GM18499 (cell line): ENCODE measurements around the gene P4HB.

Experiments
- ATAC-seq: cut with Tn5 transposase; IDR thresholded peaks from one replicate; pipeline ENCODE4 v1.9.1; 2021; ENCODE audit warnings: moderate number of reproducible peaks; ENCODE audit not compliant: insufficient read depth, unreplicated experiment

Gene P4HB

DNA sequence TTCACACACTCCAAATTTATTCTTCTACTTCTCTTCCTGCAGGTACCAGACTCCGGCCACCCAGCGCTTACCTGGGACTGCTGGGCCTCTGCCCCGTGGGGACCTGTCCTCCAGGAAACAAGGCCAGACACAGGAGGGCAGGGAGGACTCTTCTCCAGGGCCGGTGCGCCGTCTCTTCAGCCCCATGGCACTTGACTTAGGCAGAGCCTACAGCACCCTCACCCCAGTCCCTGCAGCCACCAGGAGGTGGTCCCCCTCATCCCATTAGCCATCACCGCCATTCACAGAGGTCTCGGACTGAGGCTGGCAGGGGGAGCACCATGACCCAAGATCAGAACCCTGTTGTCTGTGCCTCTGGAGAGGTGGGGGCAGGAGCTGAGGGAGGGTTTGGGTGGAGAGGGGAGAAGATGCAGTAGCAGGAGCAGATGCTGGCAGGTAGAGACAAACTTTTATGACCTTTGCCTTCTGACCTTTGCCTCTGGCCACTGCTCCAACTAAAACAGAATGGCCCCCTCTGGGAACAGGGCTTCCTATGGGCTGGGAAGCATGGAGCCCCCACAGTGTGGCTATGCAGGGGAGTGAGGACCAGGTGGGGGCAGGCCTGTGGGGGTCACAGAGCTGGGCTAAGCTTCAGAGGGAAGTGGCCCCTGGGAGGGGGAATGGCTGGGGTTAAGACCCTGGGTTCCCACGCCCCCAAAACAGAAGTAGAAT is 58.1 kb downstream of the P4HB start:
- ATAC-seq = no peak

DNA sequence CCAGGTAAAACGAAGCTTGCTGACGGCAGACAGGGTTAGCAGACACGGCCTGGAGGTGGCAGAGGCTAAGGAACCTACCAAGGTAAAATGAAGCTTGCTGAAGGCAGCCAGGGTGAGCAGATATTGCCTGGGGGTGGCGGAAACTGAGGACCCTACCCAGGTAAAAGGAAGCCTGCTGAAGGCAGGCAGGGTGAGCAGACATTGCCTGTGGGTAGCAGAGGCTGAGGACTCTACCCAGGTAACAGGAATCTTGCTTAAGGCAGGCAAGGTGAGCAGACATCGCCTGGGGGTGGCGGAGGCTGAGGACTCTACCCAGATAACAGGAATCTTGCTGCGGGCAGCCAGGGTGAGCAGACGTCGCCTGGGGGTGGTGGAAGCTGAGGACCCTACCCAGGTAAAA is 59.0 kb downstream of the P4HB start:
- ATAC-seq = no peak

DNA sequence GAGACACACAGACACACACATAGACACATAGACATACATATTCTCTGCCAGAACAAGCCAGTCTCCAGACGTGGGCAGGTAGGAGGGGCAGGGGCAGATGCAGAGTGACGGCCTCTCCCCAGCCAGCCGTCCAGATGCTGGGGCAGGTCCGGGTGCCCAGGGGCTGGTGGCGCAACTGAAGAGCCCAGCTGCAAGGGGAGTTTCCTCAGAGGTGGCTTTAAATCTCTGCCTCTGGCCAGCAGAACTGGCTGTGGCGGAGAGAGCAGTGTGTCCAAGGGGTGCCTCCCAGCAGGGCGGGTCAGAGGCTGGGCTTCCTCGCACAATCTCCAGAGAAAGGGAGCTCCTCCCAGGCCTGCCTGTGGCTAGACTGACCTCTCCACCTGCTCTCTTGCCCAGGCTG is 65.8 kb downstream of the P4HB start:
- ATAC-seq = no peak

DNA sequence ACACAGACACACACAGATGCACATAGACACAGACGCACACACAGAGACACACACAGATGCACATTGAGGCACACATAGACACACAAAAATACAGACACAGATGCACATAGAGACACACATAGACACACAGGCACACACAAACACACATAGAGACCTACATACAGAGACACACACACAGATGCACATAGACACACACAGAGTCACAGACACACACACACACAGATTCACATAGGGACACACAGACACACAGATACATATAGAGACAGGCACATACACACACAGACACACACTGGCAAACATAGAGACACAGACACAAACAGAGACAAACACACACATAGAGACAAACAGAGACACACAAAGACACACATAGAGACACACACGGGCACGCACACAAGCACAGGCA is 66.3 kb downstream of the P4HB start:
- ATAC-seq = no peak
